ENCODE results near the gene ATL2. TPM values are rescaled to one million over a fixed set of nuclear protein-coding genes. Genes with fewer than 3 reads are reported as not detected.

ATL2 gene
- total and polyA plus RNA-seq, 2 donors (not counting 1 experiment from before 2014, with no cell fraction given): 26.5 to 70.7 TPM

DNA sequence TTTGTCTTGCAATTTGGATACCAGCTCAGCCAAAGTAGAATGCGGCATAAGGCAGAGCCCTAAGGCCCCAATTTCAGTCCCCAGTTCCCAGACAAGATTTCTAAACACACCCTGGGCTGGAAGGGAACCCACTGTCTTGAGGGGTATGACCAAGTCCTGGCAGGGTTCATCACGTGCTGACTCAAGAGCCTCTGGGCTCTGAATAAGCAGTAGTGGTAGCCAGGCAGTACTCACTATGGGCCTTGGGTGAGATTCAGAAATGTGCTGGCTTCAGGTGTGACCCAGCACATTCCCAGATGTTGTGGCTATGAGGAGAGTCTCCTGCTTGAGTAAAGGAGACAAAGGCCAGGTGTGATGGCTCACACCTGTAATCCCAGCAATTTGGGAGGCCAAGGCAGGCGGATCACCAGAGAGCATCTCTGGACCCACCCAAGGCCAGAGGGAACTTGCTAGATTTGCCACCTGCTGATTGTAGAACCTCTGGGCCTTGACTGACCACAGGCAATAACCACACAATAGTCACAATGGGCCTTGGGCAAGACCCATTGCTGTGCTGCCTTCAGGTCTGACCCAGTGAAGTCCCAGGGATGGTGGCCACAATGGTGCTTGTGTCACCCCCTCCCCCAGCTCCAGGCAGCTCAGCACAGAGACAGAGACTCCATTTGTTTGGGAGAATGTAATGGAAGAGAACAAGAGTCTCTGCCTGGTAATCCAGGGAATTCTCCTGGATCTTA is 74.9 kb downstream of the ATL2 start:
- Histone ChIP-seq H3K79me2 (ENCODE audit: control insufficient read depth, insufficient read depth, low read length) (no peaks in the 10 kb centered on the region), H3K36me3 (ENCODE audit: control insufficient read depth, insufficient read depth, low read length) (peaks cover 7% of the 10 kb centered on the region), H2AFZ (ENCODE audit: low read length) (no peak overlapping the region), H3K4me1 (ENCODE audit: control insufficient read depth, extremely low read depth, insufficient read depth, low read length) (no peaks in the 10 kb centered on the region), H3K27me3 (ENCODE audit: control insufficient read depth, insufficient read depth, low read length) (no peaks in the 10 kb centered on the region), H3K9ac (ENCODE audit: insufficient read depth, low read length) (no peak overlapping the region), H3K4me2 (ENCODE audit: extremely low read depth, insufficient read depth, low read length) (no peak overlapping the region), H3K4me3 (replicated peaks in 1 of 4; ENCODE audit: control extremely low read depth in 1 of 4, insufficient read depth in 1 of 4, low read depth in 3 of 4, low read length in 4 of 4) (no peak overlapping the region), H4K20me1 (ENCODE audit: control insufficient read depth, extremely low read depth, insufficient read depth, low read length) (no peaks in the 10 kb centered on the region), H3K27ac (ENCODE audit: insufficient read depth, low read length) (no peak overlapping the region), H3K9me3 (ENCODE audit: control insufficient read depth, insufficient read depth, low read depth, low read length) (no peaks in the 10 kb centered on the region)
- TF ChIP-seq, protein P1, sequence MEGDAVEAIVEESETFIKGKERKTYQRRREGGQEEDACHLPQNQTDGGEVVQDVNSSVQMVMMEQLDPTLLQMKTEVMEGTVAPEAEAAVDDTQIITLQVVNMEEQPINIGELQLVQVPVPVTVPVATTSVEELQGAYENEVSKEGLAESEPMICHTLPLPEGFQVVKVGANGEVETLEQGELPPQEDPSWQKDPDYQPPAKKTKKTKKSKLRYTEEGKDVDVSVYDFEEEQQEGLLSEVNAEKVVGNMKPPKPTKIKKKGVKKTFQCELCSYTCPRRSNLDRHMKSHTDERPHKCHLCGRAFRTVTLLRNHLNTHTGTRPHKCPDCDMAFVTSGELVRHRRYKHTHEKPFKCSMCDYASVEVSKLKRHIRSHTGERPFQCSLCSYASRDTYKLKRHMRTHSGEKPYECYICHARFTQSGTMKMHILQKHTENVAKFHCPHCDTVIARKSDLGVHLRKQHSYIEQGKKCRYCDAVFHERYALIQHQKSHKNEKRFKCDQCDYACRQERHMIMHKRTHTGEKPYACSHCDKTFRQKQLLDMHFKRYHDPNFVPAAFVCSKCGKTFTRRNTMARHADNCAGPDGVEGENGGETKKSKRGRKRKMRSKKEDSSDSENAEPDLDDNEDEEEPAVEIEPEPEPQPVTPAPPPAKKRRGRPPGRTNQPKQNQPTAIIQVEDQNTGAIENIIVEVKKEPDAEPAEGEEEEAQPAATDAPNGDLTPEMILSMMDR (conservative IDR thresholded peaks at IDR 0.05 in 1 of 2, IDR thresholded peaks at IDR 0.05 in 1 of 2; ENCODE audit: low read depth in 1 of 2, low read length in 2 of 2): no peak
- no peak for TF ChIP-seq EZH2 (IDR thresholded peaks at IDR 0.05; ENCODE audit: low read length, missing control alignments)
- DNase-seq (ENCODE audit: low read depth in 2 of 2): no peak

- Histone ChIP-seq H4K20me1 (ENCODE audit: control insufficient read depth, extremely low read depth, insufficient read depth, low read length) (no peaks in the 10 kb centered on the region), H3K36me3 (ENCODE audit: control insufficient read depth, insufficient read depth, low read length) (peaks cover 7% of the 10 kb centered on the region), H3K27ac (ENCODE audit: insufficient read depth, low read length) (no peak overlapping the region), H3K9me3 (ENCODE audit: control insufficient read depth, insufficient read depth, low read depth, low read length) (no peaks in the 10 kb centered on the region), H3K9ac (ENCODE audit: insufficient read depth, low read length) (no peak overlapping the region), H3K4me1 (ENCODE audit: control insufficient read depth, extremely low read depth, insufficient read depth, low read length) (no peaks in the 10 kb centered on the region), H3K4me2 (ENCODE audit: extremely low read depth, insufficient read depth, low read length) (no peak overlapping the region), H3K4me3 (replicated peaks in 1 of 4; ENCODE audit: control extremely low read depth in 1 of 4, insufficient read depth in 1 of 4, low read depth in 3 of 4, low read length in 4 of 4) (no peak overlapping the region), H3K79me2 (ENCODE audit: control insufficient read depth, insufficient read depth, low read length) (no peaks in the 10 kb centered on the region), H3K27me3 (ENCODE audit: control insufficient read depth, insufficient read depth, low read length) (no peaks in the 10 kb centered on the region), H2AFZ (ENCODE audit: low read length) (no peak overlapping the region)
- DNase-seq (ENCODE audit: low read depth in 2 of 2): no peak
- TF ChIP-seq, protein P1 (conservative IDR thresholded peaks at IDR 0.05 in 1 of 2, IDR thresholded peaks at IDR 0.05 in 1 of 2; ENCODE audit: low read depth in 1 of 2, low read length in 2 of 2): no peak
- no peak for TF ChIP-seq EZH2 (IDR thresholded peaks at IDR 0.05; ENCODE audit: low read length, missing control alignments)
These were observed 75.6 kb downstream of the ATL2 start for GRCh38 chr2:38301340-38301968.

GRCh38 chr2:38298539-38298938 is 78.5 kb downstream of the ATL2 start:
- Histone ChIP-seq H4K20me1 (ENCODE audit: control insufficient read depth, extremely low read depth, insufficient read depth, low read length) (no peaks in the 10 kb centered on the region), H3K27me3 (ENCODE audit: control insufficient read depth, insufficient read depth, low read length) (no peaks in the 10 kb centered on the region), H3K4me2 (ENCODE audit: extremely low read depth, insufficient read depth, low read length) (no peak overlapping the region), H3K4me3 (replicated peaks in 1 of 4; ENCODE audit: control extremely low read depth in 1 of 4, insufficient read depth in 1 of 4, low read depth in 3 of 4, low read length in 4 of 4) (no peak overlapping the region), H3K9me3 (ENCODE audit: control insufficient read depth, insufficient read depth, low read depth, low read length) (no peaks in the 10 kb centered on the region), H3K4me1 (ENCODE audit: control insufficient read depth, extremely low read depth, insufficient read depth, low read length) (no peaks in the 10 kb centered on the region), H3K36me3 (ENCODE audit: control insufficient read depth, insufficient read depth, low read length) (peaks cover 7% of the 10 kb centered on the region), H3K9ac (ENCODE audit: insufficient read depth, low read length) (no peak overlapping the region), H2AFZ (ENCODE audit: low read length) (no peak overlapping the region), H3K79me2 (ENCODE audit: control insufficient read depth, insufficient read depth, low read length) (no peaks in the 10 kb centered on the region), H3K27ac (ENCODE audit: insufficient read depth, low read length) (no peak overlapping the region)
- no peak for DNase-seq (ENCODE audit: low read depth in 2 of 2)
- TF ChIP-seq, protein P1 (conservative IDR thresholded peaks at IDR 0.05 in 1 of 2, IDR thresholded peaks at IDR 0.05 in 1 of 2; ENCODE audit: low read depth in 1 of 2, low read length in 2 of 2): no peak

Data from fibroblast of lung (primary cell).